ENCODE results near the gene RBFOX2. TPM values are rescaled to one million over a fixed set of nuclear protein-coding genes. Genes with fewer than 3 reads are reported as not detected.

Gene RBFOX2
- total and polyA plus RNA-seq, 2 donors (not counting 3 experiments of a cell fraction or from before 2014, with no cell fraction given), result 125 to 142 TPM

GRCh38 chr22:36064358-36064757 is 35.7 kb upstream of the RBFOX2 start:
- ChIA-PET CTCF (interaction anchor here (0.6 to 3.3 kb wide), 6 partner anchors 33 to 133 kb away, joined by 3 to 92 read pairs (median 12); partner anchors contain the start of gene RBFOX2), POLR2A (interaction anchor here (0.5 kb wide), 1 partner anchor 15 kb away, joined by 8 read pairs; no protein-coding TSS in a partner anchor)
- H3K4me1 ChIP-seq (ENCODE audit: control insufficient read depth, extremely low read depth, insufficient read depth, low read length), result peaks cover 9% of the 10 kb centered on the region
- FAIRE-seq (no peak), DNase-seq (ENCODE audit: low read depth, low spot score) (no peak)
- no peak overlapping the region for H3K9ac ChIP-seq (replicated peaks; ENCODE audit: extremely low read depth, insufficient read depth, low read length)
- H3K79me2 ChIP-seq (ENCODE audit: control insufficient read depth, insufficient read depth, low read length), result no peaks in the 10 kb centered on the region
- H3K27ac ChIP-seq (ENCODE audit: insufficient read depth, low read depth, low read length), result no peak overlapping the region
- TF ChIP-seq POLR2A (IDR thresholded peaks at IDR 0.05; ENCODE audit: low read depth, low read length) (no peak), MYC (IDR thresholded peaks at IDR 0.05; ENCODE audit: low read depth, low read length) (no peak), GATA2 (IDR thresholded peaks at IDR 0.05; ENCODE audit: insufficient read depth, insufficient read length, low read depth, low read length) (no peak), MAX (IDR thresholded peaks at IDR 0.05; ENCODE audit: insufficient read depth, insufficient read length) (no peak), JUN (IDR thresholded peaks at IDR 0.05; ENCODE audit: borderline replicate concordance, insufficient read depth, insufficient read length, low read depth) (no peak), FOS (IDR thresholded peaks at IDR 0.05; ENCODE audit: borderline replicate concordance, insufficient read depth, low read length) (no peak), POLR2AphosphoS5 (IDR thresholded peaks at IDR 0.05; ENCODE audit: insufficient read depth, low read depth, low read length) (no peak), CTCF (IDR thresholded peaks at IDR 0.05; ENCODE audit: extremely low read depth in 1 of 2, insufficient read depth in 1 of 2, low read depth in 1 of 2, low read length in 2 of 2) (no peak), EZH2 (IDR thresholded peaks at IDR 0.05; ENCODE audit: borderline replicate concordance, low read depth, low read length, severe bottlenecking) (no peak)
- no TSS peak for BruUV-seq (replicated peaks)
- H3K9me3 ChIP-seq (replicated peaks; ENCODE audit: control insufficient read depth, insufficient read depth, low read length), result no peaks in the 10 kb centered on the region
- no peak overlapping the region for H2AFZ ChIP-seq (ENCODE audit: low read depth, low read length)
- H3K36me3 ChIP-seq (ENCODE audit: control insufficient read depth in 2 of 2, extremely low read depth in 1 of 2, insufficient read depth in 2 of 2, low read length in 2 of 2), result no peaks in the 10 kb centered on the region
- no peaks in the 10 kb centered on the region for H3K9me1 ChIP-seq (replicated peaks; ENCODE audit: control insufficient read depth, extremely low read depth, insufficient read depth, low read length)
- H4K20me1 ChIP-seq (replicated peaks; ENCODE audit: control insufficient read depth, extremely low read depth, insufficient read depth, low read length), result no peaks in the 10 kb centered on the region
- dilution Hi-C loops (cut with MboI; ENCODE audit: extremely low pct_ligation_motif_present, low sequenced_read_pairs) (no loop called here), intact Hi-C loops (cut with micrococcal nuclease) (no loop called here)
- H3K27me3 ChIP-seq (ENCODE audit: control insufficient read depth in 2 of 2, insufficient read depth in 2 of 2, low read length in 2 of 2), result no peaks in the 10 kb centered on the region
- no peak overlapping the region for H3K4me3 ChIP-seq (replicated peaks in 1 of 3; ENCODE audit: insufficient read depth in 1 of 3, low read depth in 1 of 3, low read length in 3 of 3)
- H3K4me2 ChIP-seq (ENCODE audit: insufficient read depth, low read length), result no peak overlapping the region
